ENCODE measurements around the gene UBAP1L.

DNA sequence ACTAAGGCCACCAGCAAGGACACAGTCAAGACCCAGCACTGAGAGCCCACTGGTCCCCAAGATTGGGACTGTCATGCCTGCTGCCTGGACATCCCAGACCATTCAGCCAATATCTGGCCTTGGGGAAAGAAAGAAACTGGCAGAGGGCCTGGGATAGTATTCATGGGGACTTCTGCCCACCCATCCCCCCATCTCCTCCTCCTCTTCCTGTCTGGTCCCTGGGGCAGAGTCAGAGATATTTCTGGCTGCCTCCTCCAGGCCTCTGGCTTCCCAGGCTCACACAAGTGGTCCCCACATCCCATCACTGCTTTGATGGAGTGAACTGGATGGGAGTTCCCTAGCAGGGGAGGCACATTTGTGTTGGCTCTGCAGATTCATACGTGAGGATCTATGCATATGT, 43.0 kb downstream of the UBAP1L start:
- TF ChIP-seq EZH2 (IDR thresholded peaks at IDR 0.05; ENCODE audit: borderline replicate concordance) (no peak), EZH2phosphoT487 (IDR thresholded peaks at IDR 0.05; ENCODE audit: low read depth, severe bottlenecking, unreplicated experiment) (no peak)
- TF ChIP-seq, protein P1, sequence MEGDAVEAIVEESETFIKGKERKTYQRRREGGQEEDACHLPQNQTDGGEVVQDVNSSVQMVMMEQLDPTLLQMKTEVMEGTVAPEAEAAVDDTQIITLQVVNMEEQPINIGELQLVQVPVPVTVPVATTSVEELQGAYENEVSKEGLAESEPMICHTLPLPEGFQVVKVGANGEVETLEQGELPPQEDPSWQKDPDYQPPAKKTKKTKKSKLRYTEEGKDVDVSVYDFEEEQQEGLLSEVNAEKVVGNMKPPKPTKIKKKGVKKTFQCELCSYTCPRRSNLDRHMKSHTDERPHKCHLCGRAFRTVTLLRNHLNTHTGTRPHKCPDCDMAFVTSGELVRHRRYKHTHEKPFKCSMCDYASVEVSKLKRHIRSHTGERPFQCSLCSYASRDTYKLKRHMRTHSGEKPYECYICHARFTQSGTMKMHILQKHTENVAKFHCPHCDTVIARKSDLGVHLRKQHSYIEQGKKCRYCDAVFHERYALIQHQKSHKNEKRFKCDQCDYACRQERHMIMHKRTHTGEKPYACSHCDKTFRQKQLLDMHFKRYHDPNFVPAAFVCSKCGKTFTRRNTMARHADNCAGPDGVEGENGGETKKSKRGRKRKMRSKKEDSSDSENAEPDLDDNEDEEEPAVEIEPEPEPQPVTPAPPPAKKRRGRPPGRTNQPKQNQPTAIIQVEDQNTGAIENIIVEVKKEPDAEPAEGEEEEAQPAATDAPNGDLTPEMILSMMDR (IDR thresholded peaks at IDR 0.05; ENCODE audit: poor library complexity): no peak

All from hepatocyte (in vitro differentiated cells).